Vagina (tissue), 2 donors: Measurements from ENCODE around the gene R3HDM2.

Experiments
- POLR2A ChIP-seq, 2 donors: fragments of 450-650 bp; IDR thresholded peaks; one replicate each; pipeline ENCODE4 v1.6.1; 2017; ENCODE audit warnings: antibody characterized with exemption in 2 of 2, mild to moderate bottlenecking in 2 of 2, moderate library complexity in 2 of 2
- POLR2AphosphoS5 ChIP-seq, 2 donors: sonication (generic); formaldehyde crosslinking; IDR thresholded peaks; one replicate each; pipeline ENCODE4 v1.9.0; 2017; ENCODE audit warnings: antibody characterized with exemption in 2 of 2, mild to moderate bottlenecking in 2 of 2, low read depth in 1 of 2; ENCODE audit not compliant: insufficient read depth in 1 of 2
- TF ChIP-seq, protein P1 (sequence below), 3 experiments: fragments of 450-650 bp in 2 of 3; fragments of 200-600 bp in 1 of 3; sonication (generic) in 1 of 3; IDR thresholded peaks; one replicate each; pipeline ENCODE4 v1.5.1; 2017 to 2019; ENCODE audit warnings: antibody characterized with exemption in 3 of 3, mild to moderate bottlenecking in 2 of 3, moderate library complexity in 2 of 3

DNA sequence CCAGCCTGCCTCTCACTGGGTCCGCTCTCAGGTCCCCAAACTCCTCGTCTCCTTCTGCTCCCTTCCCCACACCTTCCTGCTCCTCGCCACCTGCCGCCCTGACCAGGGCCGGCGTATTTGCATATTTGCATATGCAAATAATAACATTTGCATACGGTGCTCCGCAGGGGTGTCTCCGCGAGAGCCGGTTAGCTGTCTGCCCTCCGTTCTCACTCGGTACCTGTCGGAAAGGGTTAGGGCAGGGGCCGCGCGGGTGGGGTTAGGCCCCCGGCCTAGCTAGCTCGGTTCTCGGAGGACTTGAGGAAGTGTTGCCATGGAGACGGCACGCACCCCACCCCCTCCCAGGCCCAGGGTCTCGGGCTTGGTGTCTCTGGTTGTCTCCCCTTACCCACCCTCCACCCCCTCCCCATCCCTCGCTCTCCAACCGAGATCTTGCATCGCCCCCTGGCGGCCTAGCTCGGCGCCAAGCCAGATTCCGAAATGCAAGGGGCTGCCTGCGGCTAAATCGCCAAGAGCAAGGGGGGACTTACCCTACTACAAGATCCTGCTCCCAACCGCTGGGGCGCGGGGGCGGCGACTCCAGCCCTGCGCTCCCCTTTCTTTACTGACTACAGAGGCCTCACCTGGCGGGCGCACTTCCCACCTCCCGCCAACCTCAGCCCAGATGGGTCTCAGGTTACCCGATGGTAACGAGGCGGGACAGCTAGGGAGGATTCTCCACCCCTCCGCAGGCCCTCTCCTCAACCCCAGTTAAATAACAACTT, 188.0 kb downstream of the R3HDM2 start:
- TF ChIP-seq, protein P1, sequence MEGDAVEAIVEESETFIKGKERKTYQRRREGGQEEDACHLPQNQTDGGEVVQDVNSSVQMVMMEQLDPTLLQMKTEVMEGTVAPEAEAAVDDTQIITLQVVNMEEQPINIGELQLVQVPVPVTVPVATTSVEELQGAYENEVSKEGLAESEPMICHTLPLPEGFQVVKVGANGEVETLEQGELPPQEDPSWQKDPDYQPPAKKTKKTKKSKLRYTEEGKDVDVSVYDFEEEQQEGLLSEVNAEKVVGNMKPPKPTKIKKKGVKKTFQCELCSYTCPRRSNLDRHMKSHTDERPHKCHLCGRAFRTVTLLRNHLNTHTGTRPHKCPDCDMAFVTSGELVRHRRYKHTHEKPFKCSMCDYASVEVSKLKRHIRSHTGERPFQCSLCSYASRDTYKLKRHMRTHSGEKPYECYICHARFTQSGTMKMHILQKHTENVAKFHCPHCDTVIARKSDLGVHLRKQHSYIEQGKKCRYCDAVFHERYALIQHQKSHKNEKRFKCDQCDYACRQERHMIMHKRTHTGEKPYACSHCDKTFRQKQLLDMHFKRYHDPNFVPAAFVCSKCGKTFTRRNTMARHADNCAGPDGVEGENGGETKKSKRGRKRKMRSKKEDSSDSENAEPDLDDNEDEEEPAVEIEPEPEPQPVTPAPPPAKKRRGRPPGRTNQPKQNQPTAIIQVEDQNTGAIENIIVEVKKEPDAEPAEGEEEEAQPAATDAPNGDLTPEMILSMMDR (IDR thresholded peaks at IDR 0.05): peak in 1 of 3 experiments; percentile 5
- TF ChIP-seq POLR2A (IDR thresholded peaks at IDR 0.05) (no peak), POLR2AphosphoS5 (IDR thresholded peaks at IDR 0.05; ENCODE audit: insufficient read depth in 1 of 2, low read depth in 1 of 2) (no peak)
